ENCODE measurements around the gene TBPL1. TPM values are rescaled to one million over a fixed set of nuclear protein-coding genes. Genes with fewer than 3 reads are reported as not detected.
A peak's percentile ranks its signal among the peaks of the same experiment; 100 is the strongest.

Gene TBPL1
- total RNA-seq, 1 donor from 2014 or later, result 40.0 TPM

- H3K27me3 Mint-ChIP-seq (ENCODE audit: unreplicated experiment), result peaks cover 10% of the 10 kb centered on the region
- no peak for DNase-seq (ENCODE audit: low spot score)
- no peaks in the 10 kb centered on the region for H3K36me3 Mint-ChIP-seq (ENCODE audit: low read depth, unreplicated experiment)
- H3K4me1 Mint-ChIP-seq (ENCODE audit: unreplicated experiment), result peaks cover 28% of the 10 kb centered on the region
- no peak overlapping the region for H3K27ac Mint-ChIP-seq (ENCODE audit: unreplicated experiment)
- H3K9me3 Mint-ChIP-seq (ENCODE audit: unreplicated experiment), result no peaks in the 10 kb centered on the region
- no peak overlapping the region for H3K4me3 Mint-ChIP-seq (ENCODE audit: unreplicated experiment)
- no peak for TF ChIP-seq CTCF (IDR thresholded peaks at IDR 0.05; ENCODE audit: unreplicated experiment)
Observed at GRCh38 chr6:133948472-133948871, 4.6 kb upstream of the TBPL1 start.

- Mint-ChIP-seq H3K4me1 (ENCODE audit: unreplicated experiment) (peaks cover 42% of the 10 kb centered on the region), H3K27ac (ENCODE audit: unreplicated experiment) (peak overlapping the region; percentile 6), H3K27me3 (ENCODE audit: unreplicated experiment) (peaks cover 14% of the 10 kb centered on the region), H3K4me3 (ENCODE audit: unreplicated experiment) (peak overlapping the region; percentile 61), H3K9me3 (ENCODE audit: unreplicated experiment) (no peaks in the 10 kb centered on the region), H3K36me3 (ENCODE audit: low read depth, unreplicated experiment) (no peaks in the 10 kb centered on the region)
- no peak for DNase-seq (ENCODE audit: low spot score)
- TF ChIP-seq CTCF (IDR thresholded peaks at IDR 0.05; ENCODE audit: unreplicated experiment), result no peak
Observed at GRCh38 chr6:133951227-133951626, 1.8 kb upstream of the TBPL1 start.

GRCh38 chr6:133951881-133952814 is 876 bp upstream of the TBPL1 start:
- Mint-ChIP-seq H3K4me3 (ENCODE audit: unreplicated experiment) (peak overlapping the region; percentile 100), H3K27me3 (ENCODE audit: unreplicated experiment) (peaks cover 14% of the 10 kb centered on the region), H3K27ac (ENCODE audit: unreplicated experiment) (peak overlapping the region; percentile 98), H3K9me3 (ENCODE audit: unreplicated experiment) (no peaks in the 10 kb centered on the region), H3K4me1 (ENCODE audit: unreplicated experiment) (peaks cover 38% of the 10 kb centered on the region), H3K36me3 (ENCODE audit: low read depth, unreplicated experiment) (no peaks in the 10 kb centered on the region)
- TF ChIP-seq CTCF (IDR thresholded peaks at IDR 0.05; ENCODE audit: unreplicated experiment), result peak; percentile 67
- peak; percentile 61 for DNase-seq (ENCODE audit: low spot score)

GRCh38 chr6:133953634-133954415 is 801 bp downstream of the TBPL1 start:
- Mint-ChIP-seq H3K27me3 (ENCODE audit: unreplicated experiment) (peaks cover 16% of the 10 kb centered on the region), H3K4me1 (ENCODE audit: unreplicated experiment) (peaks cover 41% of the 10 kb centered on the region), H3K9me3 (ENCODE audit: unreplicated experiment) (no peaks in the 10 kb centered on the region), H3K36me3 (ENCODE audit: low read depth, unreplicated experiment) (no peaks in the 10 kb centered on the region), H3K4me3 (ENCODE audit: unreplicated experiment) (peak overlapping the region; percentile 100), H3K27ac (ENCODE audit: unreplicated experiment) (peak overlapping the region; percentile 91)
- no peak for TF ChIP-seq CTCF (IDR thresholded peaks at IDR 0.05; ENCODE audit: unreplicated experiment)
- no peak for DNase-seq (ENCODE audit: low spot score)

Measured in endothelial cell (in vitro differentiated cells).